Measurements from ENCODE around the gene SP6. TPM values are rescaled to one million over a fixed set of nuclear protein-coding genes. Genes with fewer than 3 reads are reported as not detected.

Gene SP6
- total RNA-seq, result 1 to 10 TPM in 1 of 4 donors, under 1 TPM in 3; 0.30 to 1.3 (median 0.71) TPM

DNA sequence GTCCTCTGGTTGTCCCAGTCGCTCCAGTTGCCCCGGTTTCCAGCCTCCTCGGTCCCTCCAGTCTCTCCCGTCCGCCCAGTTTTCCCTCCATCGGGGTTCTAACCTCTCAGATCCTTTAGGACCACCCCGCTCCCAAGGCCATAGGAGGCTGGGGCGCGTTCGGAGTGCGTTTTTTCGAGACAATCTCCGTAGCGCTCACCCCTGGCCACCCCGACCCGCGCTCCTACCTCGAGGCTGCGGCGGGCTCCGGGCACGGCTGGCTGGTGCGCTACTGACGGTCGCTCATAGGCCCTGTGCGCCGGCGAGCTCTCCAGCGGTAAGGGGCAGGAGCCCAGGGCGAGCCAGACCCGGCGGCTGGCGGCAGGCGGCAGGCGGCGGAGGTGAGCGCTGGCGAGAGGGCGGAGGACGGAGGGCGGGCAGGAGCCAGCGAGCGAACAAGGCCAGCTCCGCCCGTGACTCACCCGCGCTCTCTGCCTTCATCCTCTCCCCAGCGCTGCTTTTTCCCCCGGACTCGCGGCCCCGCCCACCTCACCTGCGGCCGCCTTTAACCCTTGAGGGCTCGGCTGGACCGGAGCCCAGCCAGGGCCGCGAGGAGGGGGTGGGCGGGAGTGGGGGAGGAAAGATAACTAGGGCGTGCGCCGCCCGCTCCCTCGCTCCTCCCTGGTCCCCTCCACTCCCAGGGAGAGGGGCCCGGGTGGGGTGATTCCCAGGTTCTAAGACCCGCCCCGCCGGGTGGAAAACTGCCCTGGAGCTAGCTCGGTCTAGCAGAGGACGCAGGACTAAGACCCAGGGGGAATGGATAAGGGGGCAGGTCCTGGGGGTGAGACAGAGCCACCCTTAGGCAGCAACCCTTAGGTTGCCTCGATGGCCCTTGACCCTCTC is at the start of gene SP6:
Gene SP6 (minus strand): TSS at position 472 of the 882 bp plus-strand sequence. CDS start 2,734 bp downstream, outside the sequence.
- TF ChIP-seq CTCF (IDR thresholded peaks at IDR 0.05) (peak in 1 of 5 experiments; percentile 34), EP300 (IDR thresholded peaks at IDR 0.05) (no peak)
- Histone ChIP-seq H3K4me1 (peaks cover 0 to 32% (median 19%) of the 10 kb centered on the region in 4 donors), H3K27me3 (peaks cover 4 to 100% of the 10 kb centered on the region in 2 donors), H3K9me3 (no peaks in the 10 kb centered on the region), H3K36me3 (no peaks in the 10 kb centered on the region), H3K27ac (peak within 1 kb of the TSS in 2 of 4 donors; percentile 21 to 32), H3K4me3 (peak within 1 kb of the TSS in 3 of 4 donors; percentile 11 to 43 (median 36))
- 5 to 7% methylated on average over 45 to 60 of the region's 71 CpGs for WGBS, 2 donors
- no peak for DNase-seq (ENCODE audit: low spot score in 2 of 2)

- TF ChIP-seq POLR2A (IDR thresholded peaks at IDR 0.05) (no peak), CTCF (IDR thresholded peaks at IDR 0.05) (no peak), EP300 (IDR thresholded peaks at IDR 0.05) (no peak)
- Histone ChIP-seq H3K27ac (peak overlapping the region in 2 of 4 donors; percentile 52 to 94), H3K4me3 (no peak overlapping the region), H3K9me3 (no peaks in the 10 kb centered on the region), H3K36me3 (peaks cover 0 to 3% (median 0%) of the 10 kb centered on the region in 3 donors), H3K4me1 (peaks cover 4 to 83% (median 36%) of the 10 kb centered on the region in 4 donors), H3K27me3 (no peaks in the 10 kb centered on the region)
- no peak for DNase-seq (ENCODE audit: low spot score in 2 of 2)
- 67 to 73% methylated on average over 5 of the region's 5 CpGs for WGBS, 2 donors
These were observed 48.7 kb upstream of the SP6 start for GRCh38 chr17:47899643-47900042.

DNA sequence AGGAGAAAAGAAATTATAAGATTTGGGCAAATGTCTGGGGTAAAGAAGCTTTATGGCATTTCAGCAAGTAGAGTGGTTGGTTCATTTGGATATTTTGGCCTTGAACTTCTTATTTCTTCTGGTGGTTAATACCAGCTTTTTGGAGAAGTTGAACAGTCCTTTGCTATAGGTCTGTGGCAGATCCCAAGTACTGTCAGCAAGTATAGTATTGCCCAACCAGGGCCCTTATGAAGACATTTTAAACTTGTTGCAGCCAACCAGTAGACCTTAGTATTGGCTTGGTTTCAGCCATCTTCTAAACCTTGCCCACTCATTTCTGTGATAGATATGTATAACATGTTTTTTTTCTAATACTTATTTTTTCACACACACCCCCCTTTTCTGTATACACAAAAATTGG is 47.3 kb upstream of the SP6 start:
- no peak for DNase-seq (ENCODE audit: low spot score in 2 of 2)
- no peaks in the 10 kb centered on the region for H3K9me3 ChIP-seq
- H3K36me3 ChIP-seq, result peaks cover 0 to 3% (median 0%) of the 10 kb centered on the region in 3 donors
- TF ChIP-seq CTCF (IDR thresholded peaks at IDR 0.05) (no peak), POLR2A (IDR thresholded peaks at IDR 0.05) (no peak), EP300 (IDR thresholded peaks at IDR 0.05) (no peak)
- no peaks in the 10 kb centered on the region for H3K27me3 ChIP-seq
- H3K4me3 ChIP-seq, result no peak overlapping the region
- H3K27ac ChIP-seq, result peak overlapping the region in 2 of 4 donors; percentile 94 to 100
- peaks cover 0 to 79% (median 32%) of the 10 kb centered on the region in 4 donors for H3K4me1 ChIP-seq

DNA sequence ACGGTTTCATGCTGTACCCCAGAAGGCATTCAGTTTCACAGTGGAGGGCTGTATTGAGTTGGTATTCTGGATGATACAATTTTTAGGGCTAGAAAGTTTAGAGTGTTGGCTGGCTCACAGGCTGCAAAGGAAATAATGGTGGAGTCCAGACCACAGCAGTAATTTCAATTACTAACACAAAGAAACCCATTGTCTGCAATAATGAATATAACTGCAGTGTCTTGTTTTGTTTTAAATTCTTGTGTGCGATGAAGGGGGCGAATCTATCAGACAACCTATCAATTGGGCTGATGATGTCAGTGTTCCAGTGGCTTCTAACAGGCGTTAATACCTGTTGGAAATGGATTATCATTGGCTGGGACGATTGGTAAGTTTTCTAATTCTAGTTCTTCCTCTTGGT is 46.6 kb upstream of the SP6 start:
- 21 to 37% methylated on average over 5 of the region's 5 CpGs for WGBS, 2 donors
- Histone ChIP-seq H3K27me3 (no peaks in the 10 kb centered on the region), H3K27ac (peak overlapping the region in 2 of 4 donors; percentile 94 to 100), H3K4me3 (peak overlapping the region in 2 of 4 donors; percentile 94 to 97), H3K36me3 (peaks cover 0 to 3% (median 0%) of the 10 kb centered on the region in 3 donors), H3K9me3 (no peaks in the 10 kb centered on the region), H3K4me1 (peaks cover 0 to 74% (median 32%) of the 10 kb centered on the region in 4 donors)
- no peak for DNase-seq (ENCODE audit: low spot score in 2 of 2)
- no peak for TF ChIP-seq CTCF (IDR thresholded peaks at IDR 0.05)
- TF ChIP-seq POLR2A (IDR thresholded peaks at IDR 0.05), result no peak
- TF ChIP-seq EP300 (IDR thresholded peaks at IDR 0.05), result no peak
